Left ventricle myocardium inferior (tissue), 1 donor: Measurements from ENCODE around the gene KRTAP10-5. TPM values are rescaled to one million over a fixed set of nuclear protein-coding genes. Genes with fewer than 3 reads are reported as not detected.

Experiments
- DNase-seq: peaks from one replicate; pipeline ENCODE4 v3.0.0-alpha.2; 2020
- H3K27ac ChIP-seq: fragments of 200-600 bp; replicated peaks from 2 replicates; pipeline ENCODE4 v1.8.0; 2021
- H3K27me3 ChIP-seq: fragments of 200-600 bp; 2 replicates; pipeline ENCODE4 v1.8.0; 2021; ENCODE audit warnings: low read depth
- H3K36me3 ChIP-seq: fragments of 200-600 bp; 2 replicates; pipeline ENCODE4 v1.8.0; 2021
- H3K4me1 ChIP-seq: fragments of 200-600 bp; 2 replicates; pipeline ENCODE4 v1.8.0; 2021
- H3K4me3 ChIP-seq: fragments of 200-600 bp; 2 replicates; pipeline ENCODE4 v1.8.0; 2021; ENCODE audit warnings: mild to moderate bottlenecking, moderate library complexity
- H3K9me3 ChIP-seq: fragments of 200-600 bp; replicated peaks from 2 replicates; pipeline ENCODE4 v1.8.0; 2021
- intact Hi-C: fragments of 100-400 bp; cut with micrococcal nuclease; formaldehyde crosslinking; loops from one replicate; pipeline ENCODE4 v1.11.0; 2022
- total RNA-seq: library from RNA; stranded (reverse); fragmentation: NEBNext Ultra II Directional; extraction: Animal tissue kit (Norgen Biotek cat#: 25700); gene quantifications from one replicate; pipeline ENCODE4 v1.2.1, GENCODE V29; 2021
- TF ChIP-seq, protein P1 (sequence below): fragments of 200-600 bp; IDR thresholded peaks from 2 replicates; pipeline ENCODE4 v1.8.0; 2021; ENCODE audit warnings: antibody characterized with exemption, mild to moderate bottlenecking, borderline replicate concordance
- donor health status: DM: no; HTN: yes; CAD: no; lungs with severe emphysema.

Gene KRTAP10-5
- total RNA-seq, 1 donor from 2014 or later: not detected

- Histone ChIP-seq H3K27ac (no peak overlapping the region), H3K9me3 (no peaks in the 10 kb centered on the region), H3K4me1 (no peaks in the 10 kb centered on the region), H3K27me3 (peaks cover 34% of the 10 kb centered on the region), H3K36me3 (no peaks in the 10 kb centered on the region), H3K4me3 (no peak overlapping the region)
- intact Hi-C loops: no loop called here
- TF ChIP-seq, protein P1, sequence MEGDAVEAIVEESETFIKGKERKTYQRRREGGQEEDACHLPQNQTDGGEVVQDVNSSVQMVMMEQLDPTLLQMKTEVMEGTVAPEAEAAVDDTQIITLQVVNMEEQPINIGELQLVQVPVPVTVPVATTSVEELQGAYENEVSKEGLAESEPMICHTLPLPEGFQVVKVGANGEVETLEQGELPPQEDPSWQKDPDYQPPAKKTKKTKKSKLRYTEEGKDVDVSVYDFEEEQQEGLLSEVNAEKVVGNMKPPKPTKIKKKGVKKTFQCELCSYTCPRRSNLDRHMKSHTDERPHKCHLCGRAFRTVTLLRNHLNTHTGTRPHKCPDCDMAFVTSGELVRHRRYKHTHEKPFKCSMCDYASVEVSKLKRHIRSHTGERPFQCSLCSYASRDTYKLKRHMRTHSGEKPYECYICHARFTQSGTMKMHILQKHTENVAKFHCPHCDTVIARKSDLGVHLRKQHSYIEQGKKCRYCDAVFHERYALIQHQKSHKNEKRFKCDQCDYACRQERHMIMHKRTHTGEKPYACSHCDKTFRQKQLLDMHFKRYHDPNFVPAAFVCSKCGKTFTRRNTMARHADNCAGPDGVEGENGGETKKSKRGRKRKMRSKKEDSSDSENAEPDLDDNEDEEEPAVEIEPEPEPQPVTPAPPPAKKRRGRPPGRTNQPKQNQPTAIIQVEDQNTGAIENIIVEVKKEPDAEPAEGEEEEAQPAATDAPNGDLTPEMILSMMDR: no peak
- DNase-seq: no peak
These were observed 46.3 kb downstream of the KRTAP10-5 start for GRCh38 chr21:44533891-44534627.

DNA sequence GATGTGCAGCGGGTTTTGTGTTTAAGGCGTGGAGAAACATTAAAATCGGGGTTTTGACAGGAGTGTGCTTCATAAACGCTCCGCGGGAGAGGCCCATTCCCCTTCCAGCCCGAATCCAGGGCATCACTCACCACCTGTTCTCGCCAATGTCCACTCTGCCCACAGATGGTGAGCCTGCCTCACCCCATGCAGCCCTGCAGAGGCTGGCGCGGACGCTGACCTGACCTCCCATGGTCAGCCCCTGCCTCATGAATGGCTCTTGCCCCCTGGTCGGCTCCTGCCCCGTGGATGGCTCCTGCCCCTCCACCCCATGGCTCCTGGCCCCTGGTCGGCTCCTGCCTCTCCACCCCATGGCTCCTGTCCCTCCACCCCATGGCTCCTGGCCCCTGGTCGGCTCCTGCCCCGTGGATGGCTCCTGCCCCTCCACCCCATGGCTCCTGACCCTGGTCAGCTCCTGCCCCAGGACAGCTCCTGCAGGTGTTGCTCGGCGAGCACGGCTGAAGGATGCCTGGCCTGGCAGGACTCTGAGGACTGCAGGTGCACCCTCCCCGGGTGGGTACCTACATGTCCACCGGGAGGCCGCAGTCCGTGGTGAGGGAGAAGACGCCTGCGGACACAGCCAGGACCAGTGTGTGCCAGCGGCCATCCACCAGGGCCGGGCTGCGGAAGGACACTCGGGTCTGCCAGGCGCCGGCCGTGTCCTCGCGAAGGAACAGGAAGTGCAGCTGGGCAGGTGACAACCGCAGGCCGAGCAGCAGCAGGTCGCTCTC lies 47.1 kb downstream of the KRTAP10-5 start:
- Histone ChIP-seq H3K27me3 (peaks cover 31% of the 10 kb centered on the region), H3K4me1 (no peaks in the 10 kb centered on the region), H3K36me3 (no peaks in the 10 kb centered on the region), H3K9me3 (no peaks in the 10 kb centered on the region), H3K27ac (no peak overlapping the region), H3K4me3 (no peak overlapping the region)
- TF ChIP-seq, protein P1: no peak
- DNase-seq: no peak
- intact Hi-C loops: no loop called here

GRCh38 chr21:44532712-44533111 lies 47.7 kb downstream of the KRTAP10-5 start:
- Histone ChIP-seq H3K27ac (no peak overlapping the region), H3K9me3 (no peaks in the 10 kb centered on the region), H3K36me3 (no peaks in the 10 kb centered on the region), H3K4me3 (no peak overlapping the region), H3K27me3 (peaks cover 26% of the 10 kb centered on the region), H3K4me1 (no peaks in the 10 kb centered on the region)
- intact Hi-C loops: no loop called here
- DNase-seq: no peak
- TF ChIP-seq, protein P1: no peak

DNA sequence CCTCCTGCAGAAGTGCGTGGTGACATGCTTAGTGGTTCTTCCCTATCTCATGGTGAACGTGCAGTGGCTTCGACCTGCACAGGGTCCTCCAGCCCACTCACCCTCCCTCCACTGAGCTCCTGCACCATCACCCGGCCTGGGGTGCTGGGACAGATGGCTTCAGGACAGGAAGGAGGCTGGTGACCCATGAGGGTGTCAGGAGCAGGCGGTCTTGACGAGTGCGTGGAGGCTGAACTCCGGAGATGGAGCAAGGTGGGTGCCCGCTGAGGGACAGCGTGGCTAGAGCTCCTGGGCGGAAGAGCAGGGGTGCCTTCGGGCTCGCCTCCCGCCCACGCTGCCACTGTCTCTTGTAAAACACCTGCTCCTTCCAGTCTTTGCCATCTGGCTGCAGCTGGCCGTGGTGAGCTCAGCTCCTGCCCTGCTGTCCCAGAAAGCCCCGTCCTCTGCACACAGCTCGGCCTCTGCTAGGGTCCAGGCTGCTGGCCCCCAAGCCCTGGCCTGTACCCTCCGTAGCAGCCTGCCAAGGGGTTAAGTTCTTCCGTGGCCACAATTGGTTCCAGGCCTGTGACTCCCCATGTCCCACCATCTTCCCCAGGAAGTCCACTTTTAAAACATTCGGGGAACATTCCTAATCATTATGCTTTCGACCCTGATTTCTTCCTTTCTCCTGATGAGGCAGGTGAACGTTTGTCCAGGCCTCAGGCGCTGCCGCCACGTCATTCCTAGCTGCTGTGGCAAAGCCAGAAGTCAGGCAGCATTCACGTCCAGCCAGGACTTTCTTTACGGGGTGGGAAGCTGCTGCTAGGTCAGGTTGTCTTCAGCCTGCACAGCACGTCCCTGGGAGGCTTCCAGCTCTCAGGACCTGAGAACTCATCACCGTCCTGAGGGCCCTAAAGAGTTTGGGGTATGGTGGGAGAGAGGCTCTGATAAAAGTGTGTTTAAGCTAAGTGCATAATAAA lies 48.5 kb downstream of the KRTAP10-5 start:
- Histone ChIP-seq H3K27me3 (peaks cover 25% of the 10 kb centered on the region), H3K36me3 (no peaks in the 10 kb centered on the region), H3K4me1 (no peaks in the 10 kb centered on the region), H3K9me3 (no peaks in the 10 kb centered on the region), H3K4me3 (no peak overlapping the region), H3K27ac (no peak overlapping the region)
- TF ChIP-seq, protein P1: no peak
- intact Hi-C loops: no loop called here
- peak; percentile 3 for DNase-seq
